Suprapubic skin (tissue), 3 donors: ENCODE results near the gene NBAS.

Experiments used
- POLR2AphosphoS5 ChIP-seq, 3 donors: sonication (generic); formaldehyde crosslinking; IDR thresholded peaks; one replicate each; pipeline ENCODE4 v1.6.1; 2017; ENCODE audit warnings: antibody characterized with exemption in 3 of 3
- TF ChIP-seq, protein P1 (sequence below), 2 donors: fragments of 200-600 bp in 1 of 2; fragments of 450-650 bp in 1 of 2; sonication (generic) in 1 of 2; IDR thresholded peaks; one replicate each; pipeline ENCODE4 v1.5.1; 2016 to 2019; ENCODE audit warnings: antibody characterized with exemption in 2 of 2, mild to moderate bottlenecking in 1 of 2, moderate library complexity in 1 of 2

- TF ChIP-seq, protein P1, sequence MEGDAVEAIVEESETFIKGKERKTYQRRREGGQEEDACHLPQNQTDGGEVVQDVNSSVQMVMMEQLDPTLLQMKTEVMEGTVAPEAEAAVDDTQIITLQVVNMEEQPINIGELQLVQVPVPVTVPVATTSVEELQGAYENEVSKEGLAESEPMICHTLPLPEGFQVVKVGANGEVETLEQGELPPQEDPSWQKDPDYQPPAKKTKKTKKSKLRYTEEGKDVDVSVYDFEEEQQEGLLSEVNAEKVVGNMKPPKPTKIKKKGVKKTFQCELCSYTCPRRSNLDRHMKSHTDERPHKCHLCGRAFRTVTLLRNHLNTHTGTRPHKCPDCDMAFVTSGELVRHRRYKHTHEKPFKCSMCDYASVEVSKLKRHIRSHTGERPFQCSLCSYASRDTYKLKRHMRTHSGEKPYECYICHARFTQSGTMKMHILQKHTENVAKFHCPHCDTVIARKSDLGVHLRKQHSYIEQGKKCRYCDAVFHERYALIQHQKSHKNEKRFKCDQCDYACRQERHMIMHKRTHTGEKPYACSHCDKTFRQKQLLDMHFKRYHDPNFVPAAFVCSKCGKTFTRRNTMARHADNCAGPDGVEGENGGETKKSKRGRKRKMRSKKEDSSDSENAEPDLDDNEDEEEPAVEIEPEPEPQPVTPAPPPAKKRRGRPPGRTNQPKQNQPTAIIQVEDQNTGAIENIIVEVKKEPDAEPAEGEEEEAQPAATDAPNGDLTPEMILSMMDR (IDR thresholded peaks at IDR 0.05), result no peak
- no peak for TF ChIP-seq POLR2AphosphoS5 (IDR thresholded peaks at IDR 0.05)
Observed at GRCh38 chr2:15119722-15120175, 441.4 kb downstream of the NBAS start.
